Urothelium cell line (cell line): Measurements from ENCODE around the gene PLPP7.

Experiments
- DNase-seq: peaks from one replicate; pipeline ENCODE4 v3.0.0; 2011; ENCODE audit warnings: low spot score, mixed read lengths
- FAIRE-seq: peaks from 2 replicates; lab custom pipeline; 2011; peaks lifted over from hg19 to GRCh38; lab: Jason Lieb, UNC

The PLPP7 gene

DNA sequence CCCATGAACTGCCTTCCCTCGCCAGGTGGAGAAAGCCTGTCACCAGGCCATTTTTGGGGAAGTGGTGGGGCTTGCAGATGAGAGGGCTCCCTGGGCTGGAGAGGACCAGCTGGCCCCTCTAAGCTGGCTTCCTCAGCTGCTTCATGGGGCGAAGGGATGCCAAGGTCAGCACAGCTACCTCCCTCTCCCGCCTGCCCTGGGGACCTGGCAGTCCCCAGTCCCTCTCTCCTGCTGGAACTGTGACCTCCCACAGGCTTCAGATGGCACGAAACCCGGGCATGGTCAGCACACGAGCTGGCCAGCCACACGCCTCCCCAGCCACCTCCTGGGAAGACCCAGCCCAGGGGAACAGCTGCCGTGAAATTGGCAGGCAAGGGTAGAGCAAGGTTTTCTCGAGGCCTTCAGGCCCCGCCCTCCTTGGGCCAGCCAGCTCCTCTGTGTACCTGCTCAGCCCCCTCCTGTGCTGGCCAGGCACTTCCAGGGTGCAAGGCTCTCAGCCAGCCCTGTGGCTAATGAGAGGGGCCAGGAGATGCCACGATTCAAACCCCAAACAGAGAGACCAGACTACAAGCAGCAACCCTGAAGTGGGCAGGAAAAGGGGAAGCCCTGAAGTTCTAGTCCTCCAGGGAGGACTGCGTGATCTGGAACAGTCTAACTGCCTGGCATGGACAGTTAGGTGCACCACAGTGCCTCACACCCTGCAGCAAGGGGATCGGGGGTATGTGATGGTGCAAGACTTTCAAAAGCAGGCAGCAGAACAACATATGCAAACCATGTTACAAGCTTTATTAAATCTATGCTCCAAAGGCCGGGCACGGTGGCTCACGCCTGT, 12.9 kb downstream of the PLPP7 start:
- DNase-seq (no peak), FAIRE-seq (no peak)

DNA sequence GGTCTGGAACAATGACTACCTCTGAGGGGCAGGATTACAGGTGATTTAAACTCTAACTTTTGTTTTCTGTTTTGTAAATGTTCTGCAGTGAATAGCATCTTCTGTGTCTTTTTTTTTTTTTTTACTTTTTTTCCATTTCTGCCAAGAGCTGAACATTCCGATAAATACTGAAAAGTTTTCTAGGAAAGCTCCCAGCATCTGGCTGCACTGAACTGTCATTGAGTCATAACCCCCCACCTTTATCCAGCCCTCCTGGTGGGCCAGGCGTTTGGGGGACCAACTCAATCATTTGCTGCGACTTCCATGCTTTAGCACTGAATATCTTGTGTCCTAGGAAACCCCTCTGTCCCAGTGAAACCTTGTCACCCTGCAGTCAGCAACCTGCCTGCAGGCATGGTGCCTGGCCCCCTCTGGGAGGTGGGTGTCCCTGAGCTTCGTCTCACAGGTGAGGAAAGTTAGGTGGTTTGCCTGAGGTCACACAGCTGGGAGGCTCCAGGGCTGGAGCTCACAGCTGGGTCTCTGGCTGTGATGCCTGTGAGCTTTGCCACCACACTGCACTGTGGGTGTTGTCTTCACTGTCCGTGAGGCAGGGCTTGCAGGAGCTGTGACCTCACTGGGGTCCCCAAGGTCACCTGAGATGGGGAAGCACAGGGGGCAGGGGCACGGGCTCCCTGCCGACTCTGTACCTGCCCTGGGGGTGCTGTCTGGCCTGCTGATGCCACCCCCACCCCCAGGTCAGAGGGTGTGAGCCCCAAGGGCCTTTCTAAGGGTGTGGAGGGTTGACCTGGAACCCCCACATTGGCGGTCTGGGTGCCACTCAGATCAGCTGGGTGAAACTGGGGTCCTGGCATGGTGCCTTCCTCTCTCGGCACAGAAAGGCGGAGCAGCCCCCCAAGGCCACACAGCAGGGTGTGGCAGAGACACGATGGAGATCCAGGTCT, 14.1 kb downstream of the PLPP7 start:
- FAIRE-seq (no peak), DNase-seq (no peak)

DNA sequence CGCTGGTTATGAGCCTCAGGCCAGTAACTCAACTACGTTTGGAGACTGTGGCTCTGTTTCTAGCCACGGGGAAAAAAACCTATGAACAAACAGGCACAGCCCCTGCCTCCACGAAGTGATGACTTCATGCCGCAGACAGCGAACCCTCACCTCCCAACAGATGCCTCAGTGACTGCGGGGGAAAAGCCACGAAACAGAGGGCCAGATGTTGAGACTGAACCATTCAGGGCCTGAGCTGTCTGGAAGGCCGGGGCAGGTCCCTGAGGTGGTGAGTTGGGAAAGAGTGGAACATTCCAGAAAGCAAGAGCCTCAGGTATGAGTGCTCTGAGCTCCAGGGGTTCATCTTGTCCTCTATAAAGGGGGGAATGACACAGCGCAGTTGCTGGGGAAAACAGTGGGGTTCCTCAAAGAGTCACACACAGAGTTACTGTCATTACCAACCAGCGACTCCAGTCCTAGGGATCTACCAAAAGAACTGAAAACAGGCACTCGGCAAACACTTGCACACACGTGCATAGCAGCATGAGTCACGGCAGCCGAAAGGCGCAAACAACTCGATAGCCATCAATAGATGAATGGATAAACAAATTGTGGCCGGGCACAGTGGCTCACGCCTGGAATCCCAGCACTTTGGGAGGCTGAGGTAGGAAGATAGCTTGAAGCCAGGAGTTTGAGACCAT, 15.3 kb downstream of the PLPP7 start:
- FAIRE-seq: no peak
- DNase-seq: peak; percentile 38

DNA sequence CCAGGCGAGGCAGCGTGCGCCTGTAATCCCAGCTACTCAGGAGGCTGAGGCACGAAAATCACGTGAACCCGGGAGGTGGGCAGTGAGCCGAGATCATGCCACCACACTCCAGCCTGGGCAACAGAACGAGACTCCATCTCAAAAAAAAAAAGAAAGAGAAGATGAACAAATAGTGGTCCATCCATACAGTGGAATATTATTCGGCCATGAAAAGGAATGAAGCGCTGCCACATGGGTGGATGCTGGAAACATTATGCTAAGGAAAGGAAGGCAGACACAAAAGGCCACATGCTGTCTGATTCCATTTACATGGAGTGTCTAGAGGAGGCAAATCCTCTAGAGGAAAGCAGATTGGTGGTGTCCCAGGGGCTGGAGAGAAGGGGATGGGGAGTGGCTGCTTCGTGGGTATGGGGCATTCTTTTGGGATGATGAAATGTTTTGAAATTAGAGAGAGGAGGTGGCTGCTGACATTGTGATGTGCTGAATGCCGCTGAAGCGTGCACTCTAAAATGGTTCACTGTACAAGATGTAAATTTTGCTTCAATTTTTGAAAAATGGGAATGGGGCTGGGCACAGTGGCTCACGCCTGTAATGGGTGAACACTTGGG, 17.0 kb downstream of the PLPP7 start:
- FAIRE-seq: no peak
- peak; percentile 24 for DNase-seq

DNA sequence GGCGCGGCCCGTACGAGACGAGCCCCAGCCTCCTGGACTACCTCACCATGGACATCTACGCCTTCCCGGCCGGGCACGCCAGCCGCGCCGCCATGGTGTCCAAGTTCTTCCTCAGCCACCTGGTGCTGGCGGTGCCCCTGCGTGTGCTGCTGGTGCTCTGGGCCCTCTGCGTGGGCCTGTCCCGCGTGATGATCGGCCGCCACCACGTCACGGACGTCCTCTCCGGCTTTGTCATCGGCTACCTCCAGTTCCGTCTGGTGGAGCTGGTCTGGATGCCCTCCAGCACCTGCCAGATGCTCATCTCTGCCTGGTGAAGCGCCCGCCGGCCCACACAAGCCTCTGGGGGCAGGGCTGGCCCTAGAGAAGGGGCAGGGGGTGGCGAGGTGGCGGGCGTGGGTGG, 18.5 kb downstream of the PLPP7 start:
- DNase-seq (no peak), FAIRE-seq (no peak)

DNA sequence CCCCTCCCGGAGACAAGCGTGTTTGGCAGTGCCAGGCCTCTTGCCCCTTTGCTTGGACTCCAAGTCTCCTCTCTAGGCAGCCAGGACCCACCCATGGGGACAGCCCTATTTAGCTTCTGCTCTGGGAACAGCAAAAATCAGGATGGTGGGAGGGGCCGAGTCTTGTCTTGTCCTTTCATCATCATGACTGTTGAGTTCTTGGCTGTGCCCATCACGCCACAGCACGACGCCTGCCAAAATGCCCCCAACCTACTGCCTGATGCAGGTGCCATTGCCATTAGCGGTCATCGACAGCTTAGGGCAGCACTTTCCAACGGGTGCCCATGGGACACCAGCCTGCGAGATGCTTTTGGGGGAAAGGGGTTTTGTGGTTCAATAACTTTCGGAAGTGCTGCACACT, 18.9 kb downstream of the PLPP7 start:
- no peak for FAIRE-seq
- no peak for DNase-seq

DNA sequence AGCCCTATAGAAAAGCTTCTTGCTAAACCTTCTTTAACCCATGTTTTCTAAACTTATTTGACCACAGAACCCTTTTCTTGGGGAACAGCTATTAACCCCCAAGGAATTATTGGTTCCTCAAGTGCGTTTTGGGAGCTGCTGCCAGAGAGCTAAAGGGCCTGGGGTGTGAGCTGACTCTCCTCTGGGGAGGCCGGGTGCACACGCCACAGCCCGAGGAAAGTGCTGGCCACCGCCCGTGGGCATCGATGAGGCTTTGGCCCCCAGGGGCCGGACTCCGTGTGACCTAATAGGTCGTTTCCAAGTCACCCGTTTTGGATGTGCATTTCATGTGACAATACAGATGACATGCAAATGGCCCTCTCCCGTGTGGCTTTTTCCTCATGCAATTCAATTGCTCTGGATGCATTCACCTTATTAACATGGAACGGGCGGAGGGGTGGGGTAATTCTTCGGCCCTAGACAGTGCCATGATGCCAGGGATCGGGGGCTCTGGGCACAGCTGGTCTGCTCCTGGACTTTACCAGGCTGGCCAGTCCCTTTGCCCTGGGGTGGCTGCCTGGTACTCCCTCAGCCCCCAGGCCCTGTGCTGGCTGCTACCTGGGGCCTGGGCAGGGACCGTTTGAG, 19.5 kb downstream of the PLPP7 start:
- DNase-seq (no peak), FAIRE-seq (no peak)

DNA sequence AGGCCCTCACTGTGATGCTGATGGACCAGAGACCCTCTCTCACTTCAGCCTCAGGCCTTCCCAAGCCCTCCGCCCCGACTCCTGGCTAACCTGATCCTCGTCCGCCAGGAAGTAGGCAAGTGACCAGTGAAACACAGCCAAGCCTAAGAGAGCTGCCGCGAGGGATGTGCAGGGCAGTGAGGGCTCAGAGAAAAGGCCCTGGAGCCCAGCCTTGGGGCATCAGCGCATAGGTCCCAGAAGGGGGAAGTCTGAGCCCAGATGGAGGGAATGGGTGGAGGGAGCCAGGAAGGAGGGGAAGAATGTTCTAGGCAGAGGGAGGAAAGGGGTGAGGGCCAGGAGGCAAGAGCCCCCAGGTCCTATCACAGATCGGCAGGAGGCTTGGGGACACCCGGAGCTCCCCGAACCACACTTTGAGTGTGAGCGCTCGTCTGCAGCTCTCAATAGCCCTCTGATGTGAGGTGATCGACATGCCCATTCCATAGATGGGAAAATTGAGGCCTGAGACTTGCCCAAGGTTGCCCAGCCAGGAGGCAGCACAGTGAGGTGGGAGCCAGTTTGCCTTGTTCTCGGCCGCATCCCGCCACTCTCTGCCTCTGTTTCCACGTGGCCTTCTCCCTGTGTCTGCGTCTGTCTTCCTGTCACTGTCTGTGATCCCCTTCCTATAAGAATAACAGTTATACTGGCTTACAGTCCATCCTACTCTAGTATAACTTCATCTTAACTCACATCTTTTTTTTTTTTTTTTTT, 20.2 kb downstream of the PLPP7 start:
- FAIRE-seq: no peak
- DNase-seq: no peak

DNA sequence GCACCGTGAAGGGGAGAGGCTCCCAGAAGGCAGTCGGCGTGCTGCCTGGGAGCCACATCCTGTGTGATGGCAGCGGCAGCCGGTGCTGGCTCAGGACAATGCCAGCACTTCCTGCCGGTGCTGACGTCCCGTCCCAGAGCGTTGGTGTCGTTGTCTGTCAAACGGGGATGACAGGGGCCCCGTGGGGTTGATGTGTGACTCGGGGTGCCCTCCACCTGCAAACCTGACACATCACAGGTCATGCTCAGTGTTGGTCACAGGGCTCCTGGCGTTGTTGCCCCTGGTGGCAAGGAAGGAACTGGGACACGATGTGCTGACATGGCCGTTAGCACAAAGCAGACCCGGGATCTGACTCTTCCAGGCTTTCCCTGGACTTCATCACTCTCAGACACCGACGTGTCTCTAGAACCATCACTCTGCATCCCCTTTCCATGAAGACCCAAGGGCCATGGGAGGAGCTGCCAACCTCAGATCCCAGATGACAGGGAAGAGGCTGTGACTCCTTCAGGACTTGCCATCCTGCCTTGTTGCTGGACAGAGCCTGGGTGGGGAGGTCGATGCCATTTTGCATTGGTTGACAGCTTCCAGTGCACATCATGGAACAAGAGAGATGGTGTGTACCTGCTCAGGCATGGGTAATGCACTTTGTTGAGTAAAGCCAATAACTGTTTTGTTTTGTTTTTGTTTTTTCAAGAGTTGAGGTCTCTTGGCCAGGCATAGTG, 21.5 kb downstream of the PLPP7 start:
- no peak for FAIRE-seq
- DNase-seq: peak; percentile 35

DNA sequence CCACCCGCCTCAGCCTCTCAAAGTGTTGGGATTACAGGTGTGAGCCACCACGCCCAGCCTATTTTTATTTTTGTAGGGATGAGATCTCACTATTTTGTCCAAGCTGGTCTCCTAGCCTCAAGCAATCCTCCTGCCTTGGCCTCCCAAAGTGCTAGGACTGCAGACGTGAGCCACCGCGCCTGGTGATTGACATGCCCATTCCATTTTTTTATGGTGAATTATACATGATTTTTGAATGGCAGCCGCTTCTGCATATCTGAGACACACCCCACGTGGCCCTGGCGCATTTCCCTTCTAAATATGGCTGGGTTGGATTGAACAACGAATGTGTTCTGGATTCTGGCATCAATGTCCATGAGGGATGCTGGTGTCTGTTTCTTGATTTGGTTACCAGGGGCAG, 22.7 kb downstream of the PLPP7 start:
- FAIRE-seq (no peak), DNase-seq (no peak)

DNA sequence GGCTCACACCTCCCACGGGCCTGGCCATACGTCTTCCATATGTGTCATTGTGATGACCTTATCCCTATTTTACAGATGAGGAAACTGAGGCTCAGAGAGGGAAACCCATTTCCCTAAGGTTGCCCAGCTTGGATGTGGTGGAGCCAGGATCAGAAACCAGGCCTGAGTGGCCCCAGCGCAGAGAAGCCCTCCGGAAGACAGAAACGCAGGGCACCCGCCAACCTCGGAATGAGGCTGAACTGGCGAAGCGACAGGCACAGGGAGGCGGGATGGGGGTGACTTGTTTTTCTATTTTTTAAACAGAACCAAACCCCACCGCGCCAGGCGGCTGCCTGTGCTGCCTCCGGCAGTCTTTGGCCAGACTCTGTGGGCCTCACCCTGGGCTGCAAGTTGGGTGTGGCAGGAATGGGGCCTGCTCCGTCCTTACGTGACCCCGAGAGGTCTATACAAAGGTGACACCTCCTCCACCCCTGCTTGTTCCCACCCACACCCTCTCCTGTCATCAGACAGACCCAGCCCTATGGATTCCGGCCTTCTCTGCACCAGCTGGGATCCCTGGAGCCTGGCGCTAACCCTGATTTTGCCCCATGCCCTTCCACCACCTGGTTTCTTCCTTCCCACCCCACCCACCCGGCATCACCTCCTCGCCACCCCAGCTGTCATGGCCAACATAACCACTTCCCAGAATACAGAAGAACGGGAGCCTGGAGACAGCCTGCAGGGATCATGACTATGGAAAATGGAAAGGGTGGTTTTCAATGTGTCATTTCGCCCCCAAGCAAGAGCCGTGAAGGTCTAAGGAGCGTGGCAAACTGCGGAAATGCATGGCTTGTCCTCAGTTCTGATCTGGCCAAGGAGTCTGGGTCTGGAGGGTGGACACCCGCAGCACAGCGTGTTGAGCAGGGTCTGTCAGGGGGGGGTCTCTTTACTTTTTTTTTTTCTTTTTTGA, 23.6 kb downstream of the PLPP7 start:
- DNase-seq (no peak), FAIRE-seq (no peak)

DNA sequence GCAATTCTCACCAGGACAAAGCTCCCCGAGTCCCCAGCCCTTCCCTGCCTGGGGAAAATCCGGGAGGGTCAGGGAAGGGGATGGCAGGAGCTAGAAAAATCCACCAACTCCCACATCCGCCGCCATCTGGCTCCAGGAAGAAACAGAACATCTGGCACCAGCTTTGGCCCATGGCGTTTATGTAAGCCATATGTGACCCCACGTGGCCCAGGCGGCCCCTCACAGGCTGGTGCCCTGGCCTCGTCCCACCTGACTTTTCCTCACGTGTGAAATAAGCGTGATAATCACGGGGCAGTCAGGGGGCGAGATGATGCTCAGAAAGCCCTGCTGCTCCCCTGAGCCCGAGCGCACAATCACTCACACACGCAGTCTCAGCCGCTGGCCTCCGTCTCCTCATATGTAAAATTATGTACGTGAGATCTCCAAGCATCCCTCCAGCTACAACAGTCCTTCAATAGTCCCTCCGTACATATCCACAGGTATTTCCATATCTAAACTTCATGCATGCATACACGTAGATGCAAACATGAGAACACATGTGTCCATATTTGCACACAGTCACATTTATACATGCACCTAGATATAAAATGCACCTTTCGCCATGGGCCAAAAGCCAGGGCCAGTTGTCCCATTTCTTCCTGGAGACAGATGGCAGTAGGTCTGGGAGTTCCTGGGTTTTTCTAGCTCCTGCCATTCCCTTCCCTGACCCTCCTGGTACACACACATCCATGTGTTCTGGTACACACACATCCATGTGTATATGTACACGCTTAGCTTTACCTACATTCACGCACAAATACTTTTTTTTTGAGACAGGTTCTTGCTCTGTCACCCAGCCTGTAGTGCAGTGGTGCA, 28.9 kb downstream of the PLPP7 start:
- FAIRE-seq: no peak

DNA sequence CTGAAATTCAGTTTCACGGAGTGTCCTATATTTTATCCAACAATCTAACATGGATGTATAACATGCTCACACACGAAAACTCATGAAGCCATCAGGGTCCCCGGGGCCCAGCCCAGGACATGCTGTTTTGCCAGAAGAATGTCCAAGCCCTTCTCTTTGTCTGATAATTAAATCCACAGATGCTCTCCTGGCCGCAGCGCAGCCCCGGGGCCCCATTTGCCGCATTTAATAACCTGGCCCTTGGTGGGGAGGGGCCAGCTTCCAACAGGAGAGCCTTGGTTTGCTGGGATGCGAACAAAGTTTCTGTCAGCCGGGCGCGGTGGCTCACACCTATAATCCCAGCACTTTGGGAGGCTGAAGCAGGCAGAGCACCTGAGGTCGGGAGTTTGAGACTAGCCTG, 30.0 kb downstream of the PLPP7 start:
- FAIRE-seq: no peak
- no peak for DNase-seq

More for the DNA sequence above, 28.9 kb downstream of the PLPP7 start:
- DNase-seq: no peak

DNA sequence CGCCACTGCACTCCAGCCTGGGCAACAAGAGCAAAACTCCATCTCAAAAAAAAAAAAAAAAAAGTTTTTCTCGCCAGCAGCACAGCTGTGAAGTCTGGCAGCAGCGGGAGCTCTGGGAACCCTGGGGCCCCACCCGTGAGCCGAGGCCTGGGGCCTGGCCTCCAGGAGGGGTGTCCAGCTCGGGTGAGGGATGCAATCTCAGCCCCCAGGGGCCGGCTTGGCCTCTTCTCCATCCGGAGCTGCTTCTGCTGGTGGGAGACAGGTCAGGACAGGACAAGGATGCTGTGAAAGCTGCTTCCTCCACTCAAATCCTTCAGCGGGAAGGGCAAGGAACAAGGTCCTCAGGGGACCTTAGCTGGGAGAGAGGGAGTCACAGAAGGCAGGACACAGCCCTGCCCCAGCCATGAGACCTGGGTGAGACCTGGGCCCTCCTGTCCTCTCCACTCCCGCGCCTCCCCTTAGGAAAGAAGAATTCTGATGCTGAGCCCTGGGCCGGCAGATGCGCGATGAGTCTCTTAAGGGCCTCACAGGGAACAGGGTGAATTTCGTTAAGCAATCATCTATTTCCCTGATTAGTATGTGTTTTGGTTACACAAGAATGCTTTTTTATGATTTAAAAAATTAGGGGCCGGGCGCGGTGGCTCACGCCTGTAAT, 30.6 kb downstream of the PLPP7 start:
- DNase-seq (no peak), FAIRE-seq (no peak)

DNA sequence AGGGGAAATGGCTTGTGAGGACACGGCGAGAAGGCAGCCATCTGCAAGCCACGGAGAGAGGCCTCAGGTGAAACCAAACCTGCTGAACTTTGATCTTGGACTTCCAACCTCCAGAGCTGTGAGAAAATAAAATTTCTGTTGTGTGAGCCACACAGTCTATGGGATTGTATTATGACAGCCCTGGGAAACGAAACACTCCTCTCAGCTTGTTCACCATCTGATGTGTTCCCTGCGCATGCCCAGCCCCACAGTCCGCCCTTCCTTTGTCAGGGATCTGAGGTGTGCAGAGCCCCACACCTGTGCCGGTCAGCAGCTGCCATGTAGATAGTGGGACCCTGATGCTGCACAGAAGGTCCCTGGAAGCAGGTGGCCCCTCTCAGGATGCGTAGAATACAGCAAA, 34.1 kb downstream of the PLPP7 start:
- no peak for FAIRE-seq
- no peak for DNase-seq
